T47D (cell line): ENCODE data around the gene PDIA5.
"Not testable (repeated sequence)": the region's sequence is repeated elsewhere in the genome, so short reads cannot be mapped to it uniquely, and the experiment has no call there.

Experiments used
- DNase-seq, 2 experiments: peaks; one replicate each; pipeline versions ENCODE4 v3.0.0 to v3.0.0-alpha.2; 2011 to 2012; ENCODE audit warnings: low read depth in 1 of 2, low spot score in 1 of 2
- JUND ChIP-seq: IDR thresholded peaks from 2 replicates; pipeline ENCODE4 v1.6.1; 2012; ENCODE audit warnings: low read depth
- in situ Hi-C: cut with HindIII; loops from 2 replicates; pipeline ENCODE4 v1.10.0; 2016; ENCODE audit warnings: low sequenced_read_pairs, low pct_unique_long_range_greater_than_20kb

The PDIA5 gene

DNA sequence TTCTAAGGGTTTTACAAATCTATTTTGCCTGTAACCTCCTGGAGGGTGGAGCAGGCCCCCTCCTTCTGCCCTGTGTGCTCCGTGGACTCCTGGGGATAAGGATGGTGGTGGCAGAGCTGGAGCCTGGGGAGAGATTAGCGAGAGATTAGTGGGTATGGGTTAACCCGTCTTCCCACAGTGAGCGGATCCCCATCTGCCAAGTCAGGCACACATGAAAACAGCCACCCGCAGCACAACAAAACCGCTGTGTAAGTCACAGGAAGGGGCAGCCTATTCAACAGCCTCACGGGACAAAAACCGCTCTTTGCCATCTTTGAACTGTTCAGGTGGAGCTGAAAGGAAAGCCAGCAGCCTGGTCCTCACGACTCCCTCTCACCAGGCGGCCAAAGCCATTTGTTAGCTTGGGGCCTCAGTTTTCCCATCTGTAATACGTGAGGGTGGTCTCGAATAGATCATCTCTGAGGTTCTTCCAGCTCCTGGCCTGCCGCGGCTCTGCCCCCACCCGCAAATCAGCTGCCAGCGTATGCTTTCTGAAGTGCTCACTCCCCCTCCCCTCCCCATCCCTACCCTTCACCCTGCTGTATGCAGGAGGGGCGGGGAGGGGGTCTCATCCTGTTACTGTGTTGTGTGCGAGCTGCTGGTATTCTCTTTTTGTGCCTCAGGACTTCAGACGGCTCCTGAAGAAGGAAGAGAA lies 43.6 kb downstream of the PDIA5 start:
- in situ Hi-C loops = no loop called here
- DNase-seq = no peak
- no peak for TF ChIP-seq JUND

DNA sequence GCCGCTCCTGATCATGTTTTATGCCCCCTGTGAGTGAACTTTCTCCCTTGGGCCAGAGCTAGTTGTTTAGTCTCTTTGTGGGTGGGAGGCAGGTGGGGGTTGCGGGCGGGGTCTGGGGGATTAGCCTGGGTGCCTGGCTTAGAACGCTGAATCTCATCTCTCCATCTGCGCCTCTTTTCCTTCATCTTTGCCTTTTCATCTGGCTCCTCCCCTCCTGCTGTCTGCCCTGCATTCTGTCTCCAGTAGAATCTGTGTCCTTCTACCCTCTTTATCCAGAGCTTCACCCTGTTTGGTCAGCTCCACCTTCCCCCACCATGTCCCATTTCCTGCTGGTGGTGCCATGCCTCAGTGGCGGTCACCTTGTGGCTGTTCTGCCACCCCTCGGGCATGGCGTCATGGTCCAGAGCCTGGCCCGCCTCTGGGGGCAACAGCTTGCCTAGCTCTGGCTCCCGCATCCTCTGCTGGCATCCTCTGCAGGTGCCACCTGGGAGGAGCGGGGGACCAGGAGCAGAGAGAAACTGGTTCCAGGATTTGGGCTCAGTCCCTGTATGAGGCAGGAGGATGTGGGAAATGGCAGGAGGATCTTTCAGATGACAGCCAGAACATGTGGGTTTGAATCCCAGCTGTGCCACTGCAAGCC lies 44.3 kb downstream of the PDIA5 start:
- in situ Hi-C loops = no loop called here
- no peak for DNase-seq
- no peak for TF ChIP-seq JUND

DNA sequence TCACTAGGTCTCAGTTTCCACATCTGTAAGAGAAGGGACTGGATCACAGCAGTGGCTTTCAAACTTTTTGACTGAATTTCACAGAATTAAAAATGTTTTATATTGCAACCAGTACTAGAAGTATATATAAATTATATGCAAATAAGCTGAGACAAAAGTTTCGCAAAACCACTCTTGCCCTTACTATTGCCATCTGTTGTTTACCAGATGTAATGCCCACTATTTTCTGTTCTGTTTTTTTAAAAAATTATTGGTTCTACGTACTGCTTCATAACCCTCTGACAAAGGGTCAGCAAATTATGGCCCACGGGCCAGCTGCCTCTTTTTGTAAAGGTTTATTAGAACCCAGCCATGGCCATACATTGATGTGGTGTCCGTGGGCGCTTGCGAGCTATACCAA lies 44.8 kb downstream of the PDIA5 start:
- DNase-seq = no peak
- in situ Hi-C loops = no loop called here
- TF ChIP-seq JUND = no peak

DNA sequence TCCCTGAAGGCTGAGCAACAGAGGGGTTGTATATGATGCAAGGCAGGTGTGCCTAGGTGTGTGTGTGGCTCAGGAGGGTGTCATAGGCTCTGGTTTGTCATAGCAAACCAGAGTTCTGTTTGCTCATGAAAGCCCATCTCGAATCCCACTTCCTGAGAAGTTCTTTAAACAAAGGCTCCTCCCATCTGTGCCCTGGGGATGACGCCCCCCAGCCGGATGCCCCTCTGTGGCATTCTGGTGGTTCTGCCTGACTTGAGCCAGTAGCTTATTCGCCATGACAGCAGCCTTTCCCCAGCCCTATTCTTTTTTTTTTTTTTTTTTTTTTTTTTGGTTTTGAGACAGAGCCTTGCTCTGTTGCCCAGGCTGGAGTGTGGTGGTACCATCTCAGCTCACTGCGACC lies 45.4 kb downstream of the PDIA5 start:
- DNase-seq = no peak
- in situ Hi-C loops = no loop called here
- no peak for TF ChIP-seq JUND

DNA sequence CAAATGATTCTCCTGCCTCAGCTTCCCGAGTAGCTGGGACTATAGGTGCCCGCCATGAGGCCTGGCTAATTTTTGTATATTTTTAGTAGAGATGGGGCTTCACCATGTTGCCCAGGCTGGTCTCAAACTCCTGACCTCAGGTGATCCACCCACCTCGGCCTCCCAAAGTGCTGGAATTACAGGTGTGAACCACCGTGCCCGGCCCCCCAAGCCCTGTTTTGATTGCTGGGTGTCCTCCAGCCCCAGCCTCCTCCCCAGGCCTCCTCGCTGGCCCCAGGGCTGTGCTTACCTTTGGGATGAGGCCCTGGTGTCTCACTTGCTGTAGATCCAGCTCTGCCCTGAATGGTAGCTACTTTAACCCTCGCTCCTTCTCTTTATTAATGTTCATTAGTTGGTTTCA lies 45.8 kb downstream of the PDIA5 start:
- DNase-seq, in situ Hi-C loops: not testable (repeated sequence)

DNA sequence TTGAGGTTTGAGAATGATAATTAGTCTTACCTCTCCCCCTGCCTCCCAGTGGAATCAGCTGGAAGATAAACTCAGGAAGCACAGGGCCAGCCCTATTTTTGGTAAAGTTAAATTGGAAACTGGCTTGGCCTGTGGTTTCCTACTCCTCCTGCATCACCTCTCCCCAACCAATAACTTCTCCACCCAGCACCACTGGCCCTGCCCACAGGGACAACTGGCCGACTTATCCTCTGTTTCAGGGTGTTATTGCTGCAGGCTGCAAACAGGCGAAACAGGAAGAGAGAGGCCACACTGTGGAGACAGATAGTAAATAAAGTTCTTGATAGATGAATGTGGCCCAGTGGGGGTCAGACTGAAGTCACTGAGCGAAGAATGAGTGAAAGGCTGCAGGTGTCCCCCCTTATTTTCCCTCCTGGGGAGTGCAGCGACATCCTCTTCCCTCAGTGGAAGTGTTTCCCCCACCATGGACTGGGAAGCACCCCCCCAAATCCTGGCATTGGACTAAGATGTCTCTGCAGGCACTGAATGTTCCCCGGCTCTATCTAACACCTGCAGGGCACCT lies 47.1 kb downstream of the PDIA5 start:
- in situ Hi-C loops = no loop called here
- peak in 1 of 2 experiments; percentile 24 for DNase-seq
- TF ChIP-seq JUND = no peak

DNA sequence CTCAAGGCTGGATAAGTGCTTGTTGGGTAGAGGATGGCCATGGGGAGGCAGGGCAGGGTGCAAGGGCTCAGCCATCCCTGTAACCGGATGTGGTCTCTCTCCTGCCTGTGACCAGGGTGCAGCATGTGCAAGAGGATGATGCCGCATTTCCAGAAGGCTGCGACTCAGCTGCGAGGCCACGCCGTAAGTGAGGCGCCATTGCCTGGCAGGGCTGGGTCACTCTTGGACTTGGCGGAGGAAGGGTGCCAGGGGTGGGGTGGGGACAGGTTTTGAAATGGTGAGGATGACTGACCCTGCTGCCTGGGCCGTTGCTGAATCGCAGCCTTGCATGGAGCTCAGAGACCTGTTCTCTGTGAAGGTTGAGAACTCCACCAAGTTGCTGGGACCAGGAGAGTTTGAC lies 49.3 kb downstream of the PDIA5 start:
- in situ Hi-C loops = no loop called here
- no peak for DNase-seq
- no peak for TF ChIP-seq JUND

DNA sequence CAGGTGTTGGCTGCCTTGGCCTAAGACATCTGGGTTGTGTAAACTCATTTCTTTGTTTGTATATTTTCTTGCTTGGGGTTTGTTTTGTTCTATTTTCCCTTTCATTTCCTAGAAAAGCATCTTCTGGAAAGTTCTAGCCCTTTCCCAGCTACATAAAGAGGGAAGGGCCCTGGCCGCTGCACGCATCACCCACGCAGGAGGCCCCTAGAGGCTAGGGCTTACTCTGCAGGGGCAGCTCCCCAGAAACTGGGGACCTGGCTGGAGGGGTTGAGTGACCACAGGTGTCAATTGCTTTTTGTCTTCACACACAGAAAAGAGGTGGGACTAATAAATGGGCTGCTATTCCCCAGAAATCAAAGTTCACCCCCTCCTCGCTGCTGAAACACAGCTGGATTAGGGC lies 52.6 kb downstream of the PDIA5 start:
- no peak for TF ChIP-seq JUND
- in situ Hi-C loops = no loop called here
- no peak for DNase-seq

DNA sequence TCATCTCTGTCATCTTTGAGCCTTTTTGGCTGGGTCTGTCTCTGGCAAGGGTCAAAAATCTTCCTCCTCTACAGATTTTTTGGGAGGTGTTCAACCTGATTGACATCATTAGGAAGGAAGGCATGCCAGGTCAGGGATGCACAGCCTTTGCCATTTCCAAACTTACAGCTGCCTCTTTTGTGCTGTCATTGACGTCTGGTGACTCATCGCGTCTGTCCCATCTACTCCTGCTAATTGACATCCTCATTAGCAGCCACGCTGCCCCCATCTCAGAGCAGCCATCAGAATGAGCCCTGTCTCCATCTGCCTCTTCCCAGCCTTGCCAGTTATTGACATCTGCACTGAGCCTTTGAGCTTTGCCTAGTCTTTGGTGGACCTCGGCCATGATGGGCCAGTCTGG lies 53.0 kb downstream of the PDIA5 start:
- in situ Hi-C loops = no loop called here
- no peak for TF ChIP-seq JUND
- no peak for DNase-seq

DNA sequence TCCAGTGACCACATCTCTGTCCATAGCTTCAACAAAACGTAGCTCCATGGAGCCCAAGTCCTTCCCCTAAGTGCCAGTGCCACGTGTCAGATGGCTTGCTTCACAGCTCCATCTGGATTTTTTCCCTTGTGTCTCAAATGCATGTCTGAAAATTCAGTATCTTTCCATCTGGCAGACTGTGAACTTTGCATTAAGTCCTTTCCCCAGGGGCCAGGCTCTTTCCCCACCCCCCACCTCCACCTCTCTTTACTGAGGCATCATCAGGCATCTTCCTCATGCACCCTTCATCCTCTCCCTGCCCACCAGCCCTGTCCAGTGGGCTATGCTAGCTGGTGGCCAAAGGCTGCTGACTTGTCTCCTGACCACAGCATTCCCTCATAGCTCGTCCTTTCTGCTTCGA lies 53.7 kb downstream of the PDIA5 start:
- TF ChIP-seq JUND = no peak
- in situ Hi-C loops = no loop called here
- no peak for DNase-seq

DNA sequence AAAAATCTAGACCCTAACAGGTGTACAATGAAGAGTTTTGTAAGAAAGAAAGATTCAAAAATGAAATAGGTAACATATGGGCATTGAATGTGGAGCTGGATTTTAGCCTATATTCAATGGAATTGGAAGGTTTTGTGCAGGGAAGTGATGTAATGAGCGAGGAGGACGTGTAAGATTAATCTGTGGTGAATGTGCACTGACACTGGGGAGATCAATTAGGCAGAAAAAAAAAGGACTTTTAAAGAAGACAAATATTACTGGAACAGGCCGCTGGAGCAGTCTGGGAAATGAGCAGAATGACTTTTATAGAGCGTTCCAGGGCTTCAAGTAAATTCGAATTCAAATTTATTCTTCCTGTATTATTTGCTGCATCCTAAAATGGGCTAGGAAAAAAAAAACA lies 55.2 kb downstream of the PDIA5 start:
- no peak for DNase-seq
- in situ Hi-C loops = no loop called here
- TF ChIP-seq JUND = no peak

DNA sequence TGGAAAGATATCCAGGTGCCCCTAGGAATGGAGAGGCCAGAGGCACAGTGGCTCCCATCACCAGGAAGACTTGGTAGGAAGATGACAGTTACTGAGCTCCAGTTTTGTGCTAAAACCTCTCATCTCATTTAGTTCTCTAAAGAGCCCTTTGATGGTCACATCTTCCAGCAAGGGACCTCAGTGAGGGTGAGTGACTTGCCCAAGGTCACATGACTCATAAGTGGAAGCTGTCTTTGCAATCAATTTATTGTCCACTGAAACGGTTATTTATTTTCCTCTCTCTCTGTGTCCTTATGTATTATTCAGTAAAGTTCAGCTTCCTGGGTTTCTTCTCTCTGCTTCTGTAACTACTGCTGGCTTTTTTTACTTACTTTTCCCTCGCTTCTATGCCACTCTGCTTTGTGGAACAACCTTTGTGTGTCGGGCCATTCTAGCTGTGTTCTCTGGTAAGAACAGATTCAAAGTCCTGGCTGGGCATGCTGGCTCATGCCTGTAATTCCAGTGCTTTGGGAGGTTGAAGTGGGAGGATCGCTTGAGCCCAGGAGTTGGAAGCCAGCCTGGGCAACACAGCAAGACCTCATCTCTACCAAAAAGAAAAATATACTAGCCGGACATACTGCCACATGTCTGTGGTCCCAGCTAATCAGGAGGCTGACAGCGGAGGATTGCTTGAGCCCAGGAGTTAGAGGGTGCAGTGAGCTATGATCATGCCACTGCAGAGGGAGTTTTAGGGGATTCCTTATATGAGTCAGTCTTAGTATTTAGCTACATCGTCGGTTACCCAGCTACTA lies 55.9 kb downstream of the PDIA5 start:
- in situ Hi-C loops = no loop called here
- no peak for DNase-seq
- TF ChIP-seq JUND = no peak

DNA sequence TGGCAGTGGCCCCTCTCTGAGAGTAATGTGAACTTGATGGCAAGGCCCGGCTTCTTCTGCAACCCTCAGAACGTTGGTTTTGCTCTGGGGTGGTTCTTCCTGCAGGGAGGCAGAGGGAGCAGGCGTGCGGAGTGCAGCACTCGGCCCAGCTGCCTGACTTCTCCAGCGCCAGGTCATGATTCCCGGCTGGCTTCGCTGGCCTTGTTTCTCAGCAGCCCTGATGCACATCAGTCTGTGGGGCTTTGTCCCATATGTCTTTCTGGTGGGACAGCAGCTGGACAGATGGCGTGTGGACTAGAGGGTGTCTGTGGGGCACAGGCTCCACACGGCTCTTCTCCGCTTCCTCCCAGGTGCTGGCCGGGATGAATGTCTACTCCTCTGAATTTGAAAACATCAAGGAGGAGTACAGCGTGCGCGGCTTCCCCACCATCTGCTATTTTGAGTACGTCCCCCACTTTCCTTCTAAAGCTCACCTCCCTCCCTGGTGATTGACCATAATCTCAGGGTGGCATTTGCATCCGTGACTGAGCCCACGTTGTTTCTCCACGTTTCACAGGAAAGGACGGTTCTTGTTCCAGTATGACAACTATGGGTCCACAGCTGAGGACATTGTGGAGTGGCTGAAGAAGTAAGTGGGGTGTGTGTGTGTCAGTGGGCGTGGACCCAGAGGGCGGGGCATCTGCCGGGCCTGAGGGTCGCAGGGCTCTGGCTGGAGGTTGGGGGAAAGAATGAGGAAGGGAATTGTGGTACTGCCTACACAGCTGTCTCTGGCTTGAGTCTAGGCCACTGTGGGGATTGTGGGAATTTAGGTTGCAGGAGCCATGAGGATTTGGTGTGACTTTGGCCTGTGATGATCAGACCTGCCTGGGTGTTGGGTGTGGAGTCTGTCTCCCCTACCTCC lies 57.1 kb downstream of the PDIA5 start:
- no peak for TF ChIP-seq JUND
- in situ Hi-C loops = no loop called here
- DNase-seq = no peak
